Measurements from ENCODE around the gene BEST1.

Gene BEST1

GRCh38 chr11:61917334-61918109 lies 32.6 kb upstream of the BEST1 start, which contains the start of gene RAB3IL1:
TSS of gene RAB3IL1 (minus strand) at chr11:61917566. CDS start at chr11:61917367, 199 bp downstream.
- Histone ChIP-seq H3K4me2 (ENCODE audit: insufficient read depth, low read length) (no peak within 1 kb of the TSS), H3K27me3 (ENCODE audit: insufficient read depth, low read length, poor library complexity) (peaks cover 4% of the 10 kb centered on the region), H3K9me3 (ENCODE audit: insufficient read depth, low read length, severe bottlenecking) (no peaks in the 10 kb centered on the region), H4K20me1 (ENCODE audit: insufficient read depth, low read length) (peaks cover 4% of the 10 kb centered on the region; the same call in 1 of the 2 replicates), H3K36me3 (ENCODE audit: insufficient read depth, low read length) (no peaks in the 10 kb centered on the region), H3K4me3 (ENCODE audit: low read depth in 1 of 2, low read length in 2 of 2) (no peak within 1 kb of the TSS), H3K9ac (ENCODE audit: low read depth, low read length) (no peak within 1 kb of the TSS), H3K27ac (ENCODE audit: low read length) (no peak within 1 kb of the TSS), H3K4me1 (ENCODE audit: insufficient read depth, low read length) (no peaks in the 10 kb centered on the region), H3K79me2 (ENCODE audit: insufficient read depth, low read length) (no peaks in the 10 kb centered on the region), H2AFZ (ENCODE audit: low read depth, low read length) (no peak within 1 kb of the TSS)
- no peak for DNase-seq
- no peak for TF ChIP-seq EZH2 (IDR thresholded peaks at IDR 0.05; ENCODE audit: borderline replicate concordance, low read depth, low read length, severe bottlenecking)
- TF ChIP-seq, protein P1, sequence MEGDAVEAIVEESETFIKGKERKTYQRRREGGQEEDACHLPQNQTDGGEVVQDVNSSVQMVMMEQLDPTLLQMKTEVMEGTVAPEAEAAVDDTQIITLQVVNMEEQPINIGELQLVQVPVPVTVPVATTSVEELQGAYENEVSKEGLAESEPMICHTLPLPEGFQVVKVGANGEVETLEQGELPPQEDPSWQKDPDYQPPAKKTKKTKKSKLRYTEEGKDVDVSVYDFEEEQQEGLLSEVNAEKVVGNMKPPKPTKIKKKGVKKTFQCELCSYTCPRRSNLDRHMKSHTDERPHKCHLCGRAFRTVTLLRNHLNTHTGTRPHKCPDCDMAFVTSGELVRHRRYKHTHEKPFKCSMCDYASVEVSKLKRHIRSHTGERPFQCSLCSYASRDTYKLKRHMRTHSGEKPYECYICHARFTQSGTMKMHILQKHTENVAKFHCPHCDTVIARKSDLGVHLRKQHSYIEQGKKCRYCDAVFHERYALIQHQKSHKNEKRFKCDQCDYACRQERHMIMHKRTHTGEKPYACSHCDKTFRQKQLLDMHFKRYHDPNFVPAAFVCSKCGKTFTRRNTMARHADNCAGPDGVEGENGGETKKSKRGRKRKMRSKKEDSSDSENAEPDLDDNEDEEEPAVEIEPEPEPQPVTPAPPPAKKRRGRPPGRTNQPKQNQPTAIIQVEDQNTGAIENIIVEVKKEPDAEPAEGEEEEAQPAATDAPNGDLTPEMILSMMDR (IDR thresholded peaks at IDR 0.05; ENCODE audit: borderline replicate concordance, extremely low read depth, low read length, poor library complexity, severe bottlenecking) = no peak
- ATAC-seq (ENCODE audit: insufficient read depth, low read depth) = no peak

DNA sequence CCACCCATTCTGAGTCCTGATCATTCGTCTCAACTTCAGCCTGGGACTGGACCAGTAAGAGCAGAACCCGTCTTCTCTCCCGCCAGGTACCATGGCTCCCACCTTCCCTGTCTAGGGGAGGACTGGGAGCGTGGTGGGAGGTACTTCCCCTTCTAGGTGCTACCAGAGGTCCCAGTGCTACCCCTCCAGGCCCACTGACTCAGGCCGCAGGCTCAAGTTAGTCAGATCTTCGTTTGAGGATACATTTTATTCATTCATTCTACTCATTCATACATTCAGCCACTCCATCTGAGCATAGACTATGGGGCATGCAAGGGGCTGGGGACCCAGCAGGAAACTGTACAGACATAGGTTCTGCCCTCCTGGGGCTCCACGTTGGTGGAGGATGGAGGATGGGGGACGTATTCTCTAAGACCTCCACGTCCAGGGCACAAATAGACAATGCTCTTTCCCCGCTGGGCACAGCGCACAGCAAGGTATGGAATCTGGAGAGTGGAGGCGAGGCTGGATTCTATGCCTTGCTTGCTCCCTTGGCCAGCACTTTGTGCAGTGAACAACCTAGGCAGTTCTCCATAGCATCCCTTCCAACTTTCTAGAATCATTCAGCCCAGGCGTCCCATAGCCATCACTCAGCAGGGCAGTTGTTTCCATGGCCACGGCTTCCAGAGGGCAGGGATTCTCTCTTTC lies 31.8 kb upstream of the BEST1 start:
- no peaks in the 10 kb centered on the region for H3K4me1 ChIP-seq (ENCODE audit: insufficient read depth, low read length)
- no peak overlapping the region for H3K4me2 ChIP-seq (ENCODE audit: insufficient read depth, low read length)
- ATAC-seq (ENCODE audit: insufficient read depth, low read depth) = no peak
- peaks cover 4% of the 10 kb centered on the region; the same call in 1 of the 2 replicates for H4K20me1 ChIP-seq (ENCODE audit: insufficient read depth, low read length)
- no peak overlapping the region for H2AFZ ChIP-seq (ENCODE audit: low read depth, low read length)
- no peak overlapping the region for H3K9ac ChIP-seq (ENCODE audit: low read depth, low read length)
- no peaks in the 10 kb centered on the region for H3K9me3 ChIP-seq (ENCODE audit: insufficient read depth, low read length, severe bottlenecking)
- TF ChIP-seq EZH2 (IDR thresholded peaks at IDR 0.05; ENCODE audit: borderline replicate concordance, low read depth, low read length, severe bottlenecking) = no peak
- TF ChIP-seq, protein P1 (IDR thresholded peaks at IDR 0.05; ENCODE audit: borderline replicate concordance, extremely low read depth, low read length, poor library complexity, severe bottlenecking) = no peak
- no peak for DNase-seq
- H3K27me3 ChIP-seq (ENCODE audit: insufficient read depth, low read length, poor library complexity) = peaks cover 8% of the 10 kb centered on the region
- no peak overlapping the region for H3K4me3 ChIP-seq (ENCODE audit: low read depth in 1 of 2, low read length in 2 of 2)
- H3K27ac ChIP-seq (ENCODE audit: low read length) = no peak overlapping the region
- no peaks in the 10 kb centered on the region for H3K36me3 ChIP-seq (ENCODE audit: insufficient read depth, low read length)
- H3K79me2 ChIP-seq (ENCODE audit: insufficient read depth, low read length) = no peaks in the 10 kb centered on the region

- H3K79me2 ChIP-seq (ENCODE audit: insufficient read depth, low read length) = no peaks in the 10 kb centered on the region
- H3K4me3 ChIP-seq (ENCODE audit: low read depth in 1 of 2, low read length in 2 of 2) = no peak overlapping the region
- no peaks in the 10 kb centered on the region for H3K36me3 ChIP-seq (ENCODE audit: insufficient read depth, low read length)
- DNase-seq (no peak), ATAC-seq (ENCODE audit: insufficient read depth, low read depth) (no peak)
- H3K9me3 ChIP-seq (ENCODE audit: insufficient read depth, low read length, severe bottlenecking) = no peaks in the 10 kb centered on the region
- no peak overlapping the region for H3K4me2 ChIP-seq (ENCODE audit: insufficient read depth, low read length)
- TF ChIP-seq EZH2 (IDR thresholded peaks at IDR 0.05; ENCODE audit: borderline replicate concordance, low read depth, low read length, severe bottlenecking) = no peak
- TF ChIP-seq, protein P1 (IDR thresholded peaks at IDR 0.05; ENCODE audit: borderline replicate concordance, extremely low read depth, low read length, poor library complexity, severe bottlenecking) = no peak
- no peak overlapping the region for H2AFZ ChIP-seq (ENCODE audit: low read depth, low read length)
- peaks cover 4% of the 10 kb centered on the region; the same call in 1 of the 2 replicates for H4K20me1 ChIP-seq (ENCODE audit: insufficient read depth, low read length)
- H3K9ac ChIP-seq (ENCODE audit: low read depth, low read length) = no peak overlapping the region
- no peak overlapping the region for H3K27ac ChIP-seq (ENCODE audit: low read length)
- peaks cover 8% of the 10 kb centered on the region for H3K27me3 ChIP-seq (ENCODE audit: insufficient read depth, low read length, poor library complexity)
- no peaks in the 10 kb centered on the region for H3K4me1 ChIP-seq (ENCODE audit: insufficient read depth, low read length)
Measured at GRCh38 chr11:61918938-61919704, 31.0 kb upstream of the BEST1 start.

Data from DND-41 (cell line).